Stimulated activated memory B cell treated with anti-CD40 and anti-IgM and Interleukin-4, amounts not matched to agents 10 μg/mL and 1 μg/mL and 100 μg/mL, for 72 hours (primary cell): ENCODE data around the gene AMZ2.
"Not testable (repeated sequence)": the region's sequence is repeated elsewhere in the genome, so short reads cannot be mapped to it uniquely, and the experiment has no call there.

Experiments
- ATAC-seq: fragments of 150-1000 bp; cut with Tn5 transposase; 2 replicates; pipeline ENCODE4 v1.10.0; 2021
- H3K27ac Mint-ChIP-seq: one replicate; pipeline ENCODE4 v1.8.0; 2022; ENCODE audit warnings: mild to moderate bottlenecking, mixed read lengths
- H3K27me3 Mint-ChIP-seq: one replicate; pipeline ENCODE4 v1.8.0; 2022; ENCODE audit warnings: mixed read lengths
- H3K36me3 Mint-ChIP-seq: one replicate; pipeline ENCODE4 v1.8.0; 2022; ENCODE audit warnings: mixed read lengths
- H3K4me1 Mint-ChIP-seq: one replicate; pipeline ENCODE4 v1.8.0; 2022; ENCODE audit warnings: mixed read lengths
- H3K4me3 Mint-ChIP-seq: one replicate; pipeline ENCODE4 v1.8.0; 2022; ENCODE audit warnings: mild to moderate bottlenecking, moderate library complexity, mixed read lengths
- H3K9me3 Mint-ChIP-seq: one replicate; pipeline ENCODE4 v1.8.0; 2022; ENCODE audit warnings: mixed read lengths

The AMZ2 gene

GRCh38 chr17:68255731-68256538, 8.1 kb downstream of the AMZ2 start:
- H3K36me3 Mint-ChIP-seq, result peaks cover 29% of the 10 kb centered on the region
- peak overlapping the region; percentile 88 for H3K27ac Mint-ChIP-seq
- H3K4me3 Mint-ChIP-seq, result no peak overlapping the region
- H3K4me1 Mint-ChIP-seq, result peaks cover 62% of the 10 kb centered on the region
- peak; percentile 49 for ATAC-seq
- no peaks in the 10 kb centered on the region for H3K9me3 Mint-ChIP-seq
- H3K27me3 Mint-ChIP-seq, result no peaks in the 10 kb centered on the region

- Mint-ChIP-seq H3K4me1 (peaks cover 62% of the 10 kb centered on the region), H3K36me3 (peaks cover 29% of the 10 kb centered on the region), H3K27ac (peak overlapping the region; percentile 88)
- not testable (repeated sequence) for H3K4me3 Mint-ChIP-seq, H3K27me3 Mint-ChIP-seq, H3K9me3 Mint-ChIP-seq, ATAC-seq
Observed at GRCh38 chr17:68256701-68257100, 8.9 kb downstream of the AMZ2 start.

GRCh38 chr17:68257934-68258333, 10.1 kb downstream of the AMZ2 start:
- H3K4me1 Mint-ChIP-seq, result peaks cover 67% of the 10 kb centered on the region
- H3K27ac Mint-ChIP-seq, result peak overlapping the region; percentile 88
- H3K9me3 Mint-ChIP-seq, result no peaks in the 10 kb centered on the region
- no peak for ATAC-seq
- no peaks in the 10 kb centered on the region for H3K27me3 Mint-ChIP-seq
- no peak overlapping the region for H3K4me3 Mint-ChIP-seq
- peaks cover 27% of the 10 kb centered on the region for H3K36me3 Mint-ChIP-seq

DNA sequence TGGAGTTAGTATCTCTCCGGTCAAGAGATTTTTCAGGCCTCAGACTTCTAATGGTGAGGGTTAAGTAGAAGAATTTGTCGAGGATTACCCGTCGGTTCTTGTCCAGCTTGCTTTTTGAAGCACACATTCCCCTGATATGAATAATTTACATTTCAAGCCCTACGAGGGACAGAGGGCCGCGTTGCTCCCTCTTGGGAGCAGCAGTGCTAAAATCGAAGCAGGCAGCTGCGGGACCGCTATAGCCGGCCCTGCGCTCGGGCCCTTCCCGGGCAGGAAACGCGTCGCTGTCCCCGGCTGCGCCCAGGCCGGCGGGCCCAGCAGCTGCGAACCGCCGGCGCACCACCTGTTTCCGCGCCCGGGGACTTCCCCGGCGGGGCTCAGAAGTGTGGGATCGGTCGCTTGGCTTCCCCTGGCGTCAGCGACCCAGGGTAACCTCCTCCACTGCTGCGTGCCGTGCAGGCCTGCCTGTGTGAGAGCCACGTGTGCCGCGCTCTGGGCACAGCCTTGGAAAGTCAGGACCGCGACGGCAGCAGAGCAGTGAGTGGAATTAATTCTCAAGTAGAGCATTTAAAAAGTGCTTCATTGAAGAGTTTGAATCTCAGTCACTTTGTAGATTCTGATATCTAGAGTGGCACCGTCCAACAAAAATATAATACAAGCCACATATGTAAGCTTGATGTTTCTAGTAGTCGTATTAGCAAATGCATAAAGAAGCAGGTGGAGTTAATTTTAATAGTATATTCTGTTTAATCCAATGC, 11.2 kb downstream of the AMZ2 start:
- not testable (repeated sequence) for H3K27me3 Mint-ChIP-seq, H3K9me3 Mint-ChIP-seq
- peak; percentile 98 for ATAC-seq
- peaks cover 20% of the 10 kb centered on the region for H3K36me3 Mint-ChIP-seq
- H3K27ac Mint-ChIP-seq, result peak overlapping the region; percentile 88
- H3K4me1 Mint-ChIP-seq, result peaks cover 62% of the 10 kb centered on the region
- H3K4me3 Mint-ChIP-seq, result peak overlapping the region; percentile 46

DNA sequence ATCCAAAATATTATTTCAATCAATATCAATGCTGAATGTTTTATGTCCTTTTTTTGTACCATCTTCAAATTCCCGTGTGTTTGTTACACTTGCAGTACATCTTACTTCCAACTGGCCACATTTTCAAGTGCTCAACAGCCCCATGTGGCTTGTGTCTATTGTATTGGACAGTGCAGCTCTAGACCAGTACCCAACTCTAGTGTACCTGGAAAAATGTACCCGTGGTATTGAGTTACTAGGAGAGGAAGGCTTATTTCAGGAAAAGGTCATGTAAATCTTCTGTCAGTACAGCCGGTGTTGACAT, 11.8 kb downstream of the AMZ2 start:
- H3K4me3 Mint-ChIP-seq, H3K27me3 Mint-ChIP-seq, H3K9me3 Mint-ChIP-seq, ATAC-seq: not testable (repeated sequence)
- peaks cover 16% of the 10 kb centered on the region for H3K36me3 Mint-ChIP-seq
- H3K27ac Mint-ChIP-seq, result peak overlapping the region; percentile 88
- H3K4me1 Mint-ChIP-seq, result peaks cover 57% of the 10 kb centered on the region

DNA sequence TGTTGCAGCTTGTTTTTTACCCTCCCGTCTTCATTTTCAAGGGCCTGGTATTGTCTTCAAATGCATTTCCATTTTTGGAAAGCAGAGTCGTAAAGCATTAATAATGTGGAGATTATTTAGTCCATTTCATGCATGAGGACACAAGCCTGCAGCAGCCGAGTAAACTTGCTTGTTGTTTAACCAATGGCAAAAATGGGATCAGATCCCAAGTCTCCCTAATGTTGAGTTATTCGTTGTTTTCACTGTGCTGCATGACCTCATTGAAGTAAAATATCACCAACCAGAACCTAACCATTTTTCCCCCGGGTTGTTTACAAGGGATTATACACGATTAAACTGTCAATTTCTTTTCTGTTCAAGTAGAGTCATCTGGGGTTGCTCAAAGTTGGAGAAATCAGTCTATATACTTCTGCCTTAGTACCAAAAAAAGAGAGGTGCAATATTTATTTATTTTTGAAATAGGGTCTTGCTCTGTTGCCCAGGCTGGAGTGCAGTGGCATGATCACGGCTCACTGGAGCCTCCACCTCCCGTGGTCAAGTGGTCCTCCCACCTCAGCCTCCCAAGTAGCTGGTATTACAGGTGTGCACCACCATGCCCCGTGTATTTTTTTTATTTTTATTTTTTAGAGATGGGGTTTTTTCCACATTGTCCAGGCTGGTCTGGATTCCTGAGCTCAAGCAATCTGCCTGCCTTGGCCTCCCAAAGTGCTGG, 12.4 kb downstream of the AMZ2 start:
- H3K36me3 Mint-ChIP-seq, result peaks cover 14% of the 10 kb centered on the region
- peaks cover 55% of the 10 kb centered on the region for H3K4me1 Mint-ChIP-seq
- H3K4me3 Mint-ChIP-seq, result no peak overlapping the region
- H3K27ac Mint-ChIP-seq, result peak overlapping the region; percentile 88
- no peaks in the 10 kb centered on the region for H3K9me3 Mint-ChIP-seq
- no peak for ATAC-seq
- H3K27me3 Mint-ChIP-seq, result no peaks in the 10 kb centered on the region

DNA sequence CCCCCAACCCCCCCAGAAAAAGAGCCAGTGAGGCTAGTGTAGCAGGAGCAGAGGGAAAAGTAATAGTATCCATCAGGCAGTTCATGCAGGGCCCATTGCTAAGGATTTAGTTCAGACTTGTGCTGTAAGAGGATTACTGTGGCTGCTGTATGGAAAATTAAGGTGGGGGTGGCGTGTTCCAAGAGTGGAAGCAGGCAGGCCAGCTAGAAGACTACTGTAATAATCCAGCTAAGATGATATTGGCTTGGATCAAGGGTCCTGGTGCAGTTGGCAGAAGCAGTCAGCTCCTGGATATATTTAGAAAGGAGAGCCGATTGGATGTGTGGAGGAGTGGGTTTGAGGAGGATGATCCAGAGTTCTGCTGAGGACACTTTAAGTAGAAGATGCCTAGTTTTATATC, 14.6 kb downstream of the AMZ2 start:
- H3K27me3 Mint-ChIP-seq, H3K4me3 Mint-ChIP-seq, H3K27ac Mint-ChIP-seq, H3K36me3 Mint-ChIP-seq, ATAC-seq, H3K9me3 Mint-ChIP-seq: not testable (repeated sequence)
- peaks cover 33% of the 10 kb centered on the region for H3K4me1 Mint-ChIP-seq

GRCh38 chr17:68263101-68263681, 15.3 kb downstream of the AMZ2 start:
- H3K4me1 Mint-ChIP-seq, result peaks cover 26% of the 10 kb centered on the region
- peak; percentile 65 for ATAC-seq
- H3K4me3 Mint-ChIP-seq, result not testable (repeated sequence)

DNA sequence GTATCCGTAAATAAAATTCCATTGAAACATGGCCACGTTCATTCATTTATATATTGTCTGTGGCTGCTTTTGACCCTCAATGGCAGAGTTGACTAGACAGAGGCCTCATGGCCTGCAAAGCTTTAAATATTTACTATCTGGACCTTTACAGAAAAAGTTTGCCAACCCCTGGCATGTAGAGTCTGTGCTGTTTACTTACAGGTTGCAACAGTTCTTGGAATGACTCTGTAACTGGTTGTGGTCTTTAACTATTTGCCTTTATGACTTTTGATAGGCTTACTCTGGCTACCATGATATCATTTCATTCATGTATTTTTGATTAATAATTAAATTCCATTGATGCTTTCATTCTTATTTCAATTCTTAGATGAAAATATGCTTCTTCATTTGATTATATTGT, 18.0 kb downstream of the AMZ2 start:
- H3K27me3 Mint-ChIP-seq, H3K9me3 Mint-ChIP-seq, H3K36me3 Mint-ChIP-seq, ATAC-seq, H3K4me3 Mint-ChIP-seq, H3K27ac Mint-ChIP-seq: not testable (repeated sequence)
- peaks cover 13% of the 10 kb centered on the region for H3K4me1 Mint-ChIP-seq

More at GRCh38 chr17:68263101-68263681, 15.3 kb downstream of the AMZ2 start:
- not testable (repeated sequence) for H3K9me3 Mint-ChIP-seq, H3K27ac Mint-ChIP-seq, H3K27me3 Mint-ChIP-seq, H3K36me3 Mint-ChIP-seq

DNA sequence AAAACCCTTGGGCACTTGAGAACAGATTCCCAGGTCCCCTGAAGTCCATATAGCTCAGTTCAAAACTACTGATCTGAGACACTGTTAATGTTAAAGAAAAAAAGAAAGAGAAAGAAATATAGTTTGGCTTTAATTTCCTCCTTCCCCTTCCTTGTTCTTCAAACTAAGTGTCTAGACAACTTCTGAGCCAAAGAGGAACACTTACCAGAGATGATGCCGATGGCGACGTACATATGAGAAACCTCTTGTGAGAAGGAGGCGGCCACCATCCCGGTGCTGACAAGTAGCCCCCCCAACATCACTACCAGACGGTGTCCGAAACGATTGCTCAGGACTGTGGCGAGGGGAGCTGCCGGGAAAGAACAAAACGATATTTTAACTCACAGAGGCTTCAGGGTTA, 25.9 kb downstream of the AMZ2 start:
- Mint-ChIP-seq H3K27ac (no peak overlapping the region), H3K4me1 (no peaks in the 10 kb centered on the region), H3K27me3 (no peaks in the 10 kb centered on the region), H3K4me3 (no peak overlapping the region), H3K9me3 (no peaks in the 10 kb centered on the region), H3K36me3 (peaks cover 36% of the 10 kb centered on the region)
- no peak for ATAC-seq

DNA sequence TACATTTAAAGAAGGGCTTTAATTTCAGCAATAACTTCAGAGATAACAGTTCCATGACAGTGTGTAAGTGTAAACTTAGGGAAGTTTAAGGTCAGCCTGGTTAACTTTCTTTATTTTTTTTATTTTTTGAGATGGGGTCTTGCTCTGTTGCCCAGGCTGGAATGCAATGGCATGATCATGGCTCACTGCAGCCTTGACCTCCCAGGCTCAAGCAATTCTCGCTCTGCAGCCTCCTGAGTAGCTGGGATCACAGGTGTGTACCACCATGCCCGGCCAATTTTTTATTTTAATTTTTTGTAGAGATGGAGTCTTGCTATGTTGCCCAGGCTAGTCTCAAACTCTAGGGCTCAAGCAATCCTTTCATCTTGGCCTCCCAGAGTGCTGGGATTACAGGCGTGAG, 28.5 kb downstream of the AMZ2 start:
- H3K9me3 Mint-ChIP-seq, H3K27me3 Mint-ChIP-seq, H3K4me3 Mint-ChIP-seq, H3K4me1 Mint-ChIP-seq, H3K27ac Mint-ChIP-seq, ATAC-seq: not testable (repeated sequence)
- peaks cover 36% of the 10 kb centered on the region for H3K36me3 Mint-ChIP-seq

- H3K36me3 Mint-ChIP-seq, result peaks cover 36% of the 10 kb centered on the region
- H3K27ac Mint-ChIP-seq, result no peak overlapping the region
- H3K27me3 Mint-ChIP-seq, result no peaks in the 10 kb centered on the region
- no peak for ATAC-seq
- no peaks in the 10 kb centered on the region for H3K9me3 Mint-ChIP-seq
- peaks cover 4% of the 10 kb centered on the region for H3K4me1 Mint-ChIP-seq
- no peak overlapping the region for H3K4me3 Mint-ChIP-seq
Observed at GRCh38 chr17:68277807-68278206, 30.0 kb downstream of the AMZ2 start.

DNA sequence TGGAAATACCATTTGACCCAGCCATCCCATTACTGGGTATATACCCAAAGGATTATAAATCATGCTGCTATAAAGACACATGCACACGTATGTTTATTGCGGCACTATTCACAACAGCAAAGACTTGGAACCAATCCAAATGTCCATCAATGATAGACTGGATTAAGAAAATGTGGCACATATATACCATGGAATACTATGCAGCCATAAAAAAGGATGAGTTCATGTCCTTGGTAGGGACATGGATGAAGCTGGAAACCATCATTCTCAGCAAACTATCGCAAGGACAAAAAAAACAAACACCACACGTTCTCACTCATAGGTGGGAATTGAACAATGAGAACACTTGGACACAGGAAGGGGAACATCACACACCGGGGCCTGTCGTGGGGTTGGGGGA, 34.1 kb downstream of the AMZ2 start:
- H3K27me3 Mint-ChIP-seq, result not testable (repeated sequence)
- H3K36me3 Mint-ChIP-seq, result peaks cover 27% of the 10 kb centered on the region

GRCh38 chr17:68288375-68288774, 40.5 kb downstream of the AMZ2 start:
- ATAC-seq, result peak; percentile 44
- Mint-ChIP-seq H3K27me3 (no peaks in the 10 kb centered on the region), H3K4me3 (peak overlapping the region; percentile 61), H3K9me3 (no peaks in the 10 kb centered on the region), H3K27ac (peak overlapping the region; percentile 89), H3K36me3 (no peaks in the 10 kb centered on the region), H3K4me1 (peaks cover 49% of the 10 kb centered on the region)

More for the DNA sequence above, 34.1 kb downstream of the AMZ2 start:
- H3K27ac Mint-ChIP-seq, H3K4me3 Mint-ChIP-seq, H3K9me3 Mint-ChIP-seq, ATAC-seq, H3K4me1 Mint-ChIP-seq: not testable (repeated sequence)

DNA sequence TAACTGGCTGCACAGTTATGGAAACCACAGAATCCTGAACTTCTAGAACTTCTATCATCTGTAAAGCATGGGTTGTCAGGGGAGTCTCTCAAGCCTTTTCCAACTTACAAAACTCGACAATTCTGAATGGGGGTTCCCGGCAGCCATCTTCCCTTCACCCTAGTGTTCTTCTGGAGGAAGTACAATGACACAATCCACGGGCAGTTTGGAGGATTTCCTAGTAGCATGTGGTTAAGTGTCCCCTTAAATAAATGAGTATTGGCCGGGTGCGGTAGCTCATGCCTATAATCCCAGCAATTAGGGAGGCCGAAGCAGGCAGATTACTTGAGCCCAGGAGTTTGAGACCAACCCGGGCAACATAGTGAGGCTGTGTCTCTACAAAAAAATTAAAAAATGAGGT, 41.0 kb downstream of the AMZ2 start:
- H3K36me3 Mint-ChIP-seq, result no peaks in the 10 kb centered on the region

More for the DNA sequence above, 41.0 kb downstream of the AMZ2 start:
- ATAC-seq, result no peak
- Mint-ChIP-seq H3K27ac (peak overlapping the region; percentile 89), H3K4me3 (peak overlapping the region; percentile 61), H3K9me3 (no peaks in the 10 kb centered on the region), H3K4me1 (peaks cover 49% of the 10 kb centered on the region), H3K27me3 (no peaks in the 10 kb centered on the region)
